ENCODE measurements around the gene CSPG4.
"Not testable (repeated sequence)": the region's sequence is repeated elsewhere in the genome, so short reads cannot be mapped to it uniquely, and the experiment has no call there.

CSPG4 gene

DNA sequence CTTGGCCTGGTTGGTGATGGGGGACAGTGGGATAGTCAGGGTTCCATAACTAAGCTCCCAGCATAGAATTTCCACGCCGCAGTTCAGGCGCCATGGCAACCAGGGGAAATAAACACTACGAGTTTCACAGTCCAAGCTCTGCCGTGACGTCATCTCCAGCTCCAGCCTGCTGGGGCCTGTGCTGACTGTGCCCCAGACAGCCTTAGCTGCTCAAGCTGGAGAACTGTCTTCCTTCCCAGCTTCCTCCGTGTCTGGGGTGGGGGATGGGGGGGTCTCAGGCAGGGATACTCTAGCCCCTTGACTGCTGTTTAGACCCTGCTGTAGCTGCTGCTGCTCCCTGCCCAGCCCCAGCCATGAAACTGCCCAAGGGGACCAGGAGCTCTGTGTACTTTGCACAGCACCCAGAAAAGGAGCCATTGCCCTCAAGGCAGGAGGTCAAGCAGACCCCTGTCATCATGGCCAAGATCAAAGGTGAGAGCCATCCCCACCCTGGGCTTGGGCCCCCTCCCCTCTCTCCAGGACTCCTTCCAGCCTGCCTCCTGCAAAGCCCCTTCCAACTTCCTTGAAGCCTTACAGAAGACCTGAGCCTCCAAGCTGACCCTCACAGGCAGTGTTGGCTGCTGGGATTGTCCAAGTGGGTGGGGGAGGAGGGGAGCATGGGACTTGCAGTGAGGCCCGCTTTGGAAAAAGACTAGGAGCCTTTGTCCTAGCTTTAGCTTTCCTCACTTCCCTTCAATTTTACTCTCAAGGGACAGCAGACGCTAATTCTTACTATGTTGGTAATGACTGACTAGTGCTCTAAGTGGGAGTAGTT is 11.4 kb upstream of the CSPG4 start:
- no peak for DNase-seq

DNA sequence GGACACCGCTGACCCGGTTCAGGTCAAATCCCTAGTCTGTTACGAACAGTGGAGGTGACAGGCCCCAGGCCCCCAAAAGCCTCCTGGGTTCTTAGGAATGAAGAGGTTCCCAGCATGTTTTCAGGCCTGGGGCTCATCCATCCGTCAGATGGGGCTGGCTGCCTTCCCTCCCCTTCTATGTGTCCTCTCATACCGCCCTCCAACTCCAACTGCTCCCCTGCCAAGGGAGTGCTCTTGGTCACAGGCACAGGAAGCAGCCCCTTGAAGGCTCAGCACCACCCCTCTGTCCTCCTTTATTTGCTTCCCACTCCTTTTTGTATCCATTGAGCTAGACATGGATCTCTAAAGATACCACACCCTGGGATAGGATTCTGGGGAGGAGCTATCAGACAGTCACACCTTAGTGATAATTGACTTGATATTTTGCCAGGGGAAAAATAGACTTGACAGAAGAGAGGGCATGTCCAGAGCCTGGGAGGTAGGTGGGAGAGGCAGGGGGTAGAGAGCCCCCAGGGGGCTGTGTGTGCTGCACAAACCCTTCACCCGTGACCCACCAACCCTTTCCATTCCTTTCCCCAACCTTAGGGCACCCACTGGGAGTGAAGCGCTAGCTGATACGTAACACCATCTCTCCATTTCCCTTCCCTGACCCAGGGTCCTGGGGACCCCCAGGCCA is 10.7 kb upstream of the CSPG4 start:
- no peak for DNase-seq

DNA sequence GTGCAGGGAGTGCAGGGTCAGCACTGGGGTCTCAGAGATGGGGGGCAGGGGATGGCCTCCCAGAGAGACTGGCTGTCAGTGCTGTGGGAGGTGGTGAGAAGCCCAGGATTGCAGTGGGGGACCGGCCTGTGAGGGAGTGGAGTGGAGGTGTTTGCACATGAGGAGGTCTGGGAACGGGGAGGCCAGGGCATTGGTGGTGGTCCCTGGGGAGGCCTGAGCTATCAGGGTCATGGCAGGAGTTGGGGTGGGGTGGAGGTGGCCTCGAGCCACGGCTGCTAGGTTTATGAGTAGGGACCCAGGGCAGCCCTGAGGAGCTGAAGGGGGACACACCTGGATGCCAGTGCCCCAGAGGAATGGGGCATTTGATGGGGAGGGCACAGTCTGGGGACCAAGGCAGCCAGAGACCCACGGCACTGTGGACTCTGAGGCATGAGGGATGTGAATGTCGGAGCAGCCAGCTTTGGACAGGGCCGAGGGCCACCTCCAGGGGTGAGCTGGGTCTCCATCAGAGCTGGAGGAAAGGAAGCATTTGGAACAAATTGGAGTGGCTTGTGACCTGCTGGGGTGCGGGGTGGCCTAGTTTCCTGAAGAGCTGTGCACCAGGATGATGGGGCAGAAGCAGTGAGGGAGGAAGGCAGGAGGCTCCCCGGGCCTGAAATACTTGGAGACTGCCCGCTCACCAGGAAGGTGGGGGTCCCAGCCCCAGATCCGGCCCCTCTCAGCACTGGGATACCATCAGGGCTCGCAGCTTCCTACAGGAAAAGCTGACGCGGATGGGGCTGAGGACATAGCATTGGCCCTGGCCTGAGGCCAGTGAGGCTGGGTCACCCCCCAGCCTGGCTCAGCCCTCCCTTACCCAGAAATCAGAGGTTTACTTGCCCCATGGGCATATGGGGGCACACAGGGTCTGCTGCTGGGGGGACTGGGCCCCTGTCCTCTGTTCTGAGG is 9.5 kb upstream of the CSPG4 start:
- DNase-seq = no peak

DNA sequence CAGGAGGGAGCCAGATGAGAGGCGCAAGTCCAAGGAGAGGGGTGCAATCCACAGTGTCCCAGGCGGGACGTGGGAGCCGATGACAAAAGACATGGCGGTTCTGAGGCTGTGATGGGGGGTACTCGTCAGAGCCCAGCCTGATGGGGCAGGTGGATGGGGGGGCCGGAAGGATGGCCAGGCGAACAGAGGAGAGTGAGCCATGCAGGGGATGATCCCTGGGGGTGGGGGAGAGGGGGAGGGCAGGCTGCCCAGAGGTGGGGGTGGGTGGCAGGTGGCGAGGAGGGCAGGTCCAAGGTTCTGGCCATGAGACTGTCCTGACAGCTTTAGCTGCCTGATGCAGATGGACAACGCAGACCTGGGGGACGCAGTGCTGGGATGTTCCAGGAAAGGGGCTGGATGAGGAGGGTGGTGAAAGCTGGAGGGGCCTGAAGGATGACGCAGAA is 8.9 kb upstream of the CSPG4 start:
- no peak for DNase-seq

DNA sequence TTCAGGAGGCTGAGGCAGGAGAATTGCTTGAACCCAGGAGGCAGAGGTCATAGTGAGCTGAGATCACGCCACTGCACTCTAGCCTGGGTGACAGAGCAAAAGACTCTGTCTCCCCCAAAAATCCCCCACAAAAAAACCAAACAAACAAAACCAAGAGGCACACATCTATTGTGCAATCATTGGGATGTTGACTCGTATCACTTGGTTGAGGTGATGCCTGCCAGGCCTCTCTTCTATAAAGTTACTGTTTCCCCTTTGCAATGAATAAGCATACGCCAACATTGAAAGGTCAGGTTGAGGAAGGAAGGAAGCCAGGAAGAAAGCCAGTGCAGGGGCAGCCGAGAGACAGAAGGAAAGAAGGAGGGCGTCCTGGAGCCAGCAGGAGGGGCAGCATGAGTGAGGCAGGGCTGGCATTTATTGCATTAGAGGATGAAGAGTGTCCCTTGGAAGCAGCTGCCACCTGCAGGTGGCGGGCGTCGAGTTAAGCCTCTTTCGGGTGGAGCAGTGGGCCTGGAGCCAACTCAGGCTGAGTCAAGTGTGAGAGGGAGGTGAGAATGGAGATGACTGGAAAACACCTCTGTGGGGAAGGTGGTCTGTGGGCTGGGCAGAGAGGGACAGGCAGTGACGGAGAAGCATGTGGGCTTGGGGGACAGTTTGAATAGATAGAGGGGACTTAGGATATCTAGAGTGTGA is 8.3 kb upstream of the CSPG4 start:
- DNase-seq = peak; percentile 38

DNA sequence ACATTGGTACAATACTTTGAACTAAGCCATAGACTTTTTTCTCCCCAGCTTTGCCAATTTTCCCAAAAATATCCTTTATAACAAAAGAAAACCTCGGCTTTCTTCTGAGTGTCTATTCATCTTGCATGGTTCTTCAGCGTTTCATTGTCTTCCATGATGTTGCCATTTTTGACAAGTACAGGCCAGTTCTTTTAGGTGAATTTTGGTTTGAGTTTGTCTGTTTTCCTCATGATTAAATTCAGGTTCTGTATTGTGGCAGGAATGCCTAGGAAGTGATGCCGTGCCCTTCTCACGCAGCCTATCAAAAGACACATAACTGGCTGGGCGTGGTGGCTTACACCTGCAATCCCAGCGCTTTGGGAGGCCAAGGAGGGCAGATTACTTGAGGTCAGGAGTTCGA is 7.6 kb upstream of the CSPG4 start:
- DNase-seq = no peak

DNA sequence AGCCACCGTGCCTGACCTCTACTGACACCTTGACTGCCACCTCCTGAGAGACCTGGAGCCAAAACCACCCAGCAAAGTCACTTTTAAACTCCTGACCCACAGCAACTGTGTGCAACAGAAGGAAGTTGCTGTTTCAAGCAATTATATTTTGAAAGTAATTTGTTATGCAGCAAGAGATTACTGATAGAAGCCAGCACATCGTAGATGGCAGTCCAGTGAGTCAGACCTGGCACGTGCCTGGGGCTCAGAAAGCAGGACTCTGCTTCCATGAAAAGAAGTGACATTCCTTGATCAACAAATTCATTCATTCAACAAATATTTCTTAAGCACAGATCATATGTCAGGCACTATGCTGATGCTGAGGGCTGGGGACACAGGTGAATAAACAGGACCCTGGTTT is 5.7 kb upstream of the CSPG4 start:
- DNase-seq = no peak

DNA sequence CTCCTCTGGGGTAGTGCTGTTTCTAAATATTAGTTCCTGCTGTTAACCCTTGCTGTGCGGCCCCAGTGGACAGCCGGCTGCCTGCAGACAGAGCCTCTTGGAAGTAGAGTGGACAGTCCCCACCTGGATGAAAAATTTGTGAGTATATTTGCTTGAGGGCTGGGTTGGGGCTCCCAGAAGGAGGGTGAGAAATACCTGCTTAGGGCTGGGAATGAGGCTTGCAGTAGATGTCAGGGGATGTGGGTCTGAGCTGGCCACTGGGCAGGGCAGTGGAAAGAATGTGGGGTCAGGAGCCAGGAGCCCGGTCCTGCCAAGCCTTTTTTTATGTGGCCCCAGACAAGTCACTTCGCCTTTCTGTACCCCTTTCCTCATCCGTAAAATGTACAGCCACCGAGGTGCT is 4.4 kb upstream of the CSPG4 start:
- DNase-seq = not testable (repeated sequence)

DNA sequence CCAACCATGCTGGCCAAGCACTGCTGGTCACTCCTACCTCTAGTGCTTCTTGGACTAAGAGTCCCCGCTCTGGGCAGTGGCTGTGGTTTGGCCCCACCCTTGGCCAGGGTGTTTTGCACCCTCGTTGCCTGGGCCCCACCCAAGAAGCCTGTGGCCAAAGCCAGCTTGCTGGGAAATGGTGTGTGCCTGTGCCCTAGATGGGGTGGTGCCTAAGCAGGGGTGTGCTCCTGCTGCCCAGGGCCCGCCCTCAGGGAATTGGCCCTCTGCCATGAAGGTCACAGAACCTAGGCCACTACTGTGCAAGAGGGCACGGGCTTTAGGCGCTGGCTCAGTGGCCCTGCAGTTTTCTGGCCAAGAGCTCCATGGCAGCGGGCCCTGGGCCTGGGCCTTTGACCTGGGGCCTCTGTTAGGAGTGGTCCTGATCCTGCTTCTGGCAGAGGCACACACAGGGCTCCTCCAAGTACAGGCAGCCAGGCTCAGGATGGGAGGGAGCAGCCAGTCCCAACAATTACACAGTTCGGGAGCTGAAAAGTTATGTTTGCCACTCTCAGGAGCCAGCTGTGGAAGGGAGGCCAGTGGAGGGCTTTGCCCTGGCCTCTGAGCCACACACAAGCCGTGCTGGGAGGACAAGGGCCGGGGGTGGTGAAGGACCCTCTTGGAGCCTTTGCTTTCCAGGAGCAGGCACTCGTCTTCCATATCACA is 3.8 kb upstream of the CSPG4 start:
- not testable (repeated sequence) for DNase-seq

DNA sequence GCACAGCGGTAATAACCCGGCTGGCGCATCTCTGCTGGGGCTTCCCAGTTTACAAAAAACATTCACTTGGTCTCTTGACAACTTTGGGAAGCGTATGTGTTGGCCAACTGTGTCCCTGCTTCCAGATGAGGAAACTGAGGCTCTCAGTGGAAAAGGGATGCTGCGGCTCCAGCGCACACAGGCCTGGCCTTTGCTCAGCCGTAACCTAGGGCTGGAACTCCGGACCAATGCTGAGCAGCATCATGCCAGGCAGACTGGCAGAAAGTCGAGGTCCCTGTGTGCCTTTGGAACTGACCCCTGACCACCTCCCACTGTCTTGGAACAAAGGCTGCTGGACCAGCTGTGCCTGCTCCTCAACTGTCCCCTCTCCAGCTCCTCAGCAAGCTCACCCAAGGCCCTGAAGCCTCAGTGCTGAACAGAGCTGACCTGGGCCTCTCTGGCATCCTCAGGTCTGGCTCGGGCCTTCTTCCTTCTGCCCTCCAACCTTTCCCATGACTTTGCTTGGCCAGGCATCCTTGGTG is 2.7 kb upstream of the CSPG4 start:
- DNase-seq = not testable (repeated sequence)

DNA sequence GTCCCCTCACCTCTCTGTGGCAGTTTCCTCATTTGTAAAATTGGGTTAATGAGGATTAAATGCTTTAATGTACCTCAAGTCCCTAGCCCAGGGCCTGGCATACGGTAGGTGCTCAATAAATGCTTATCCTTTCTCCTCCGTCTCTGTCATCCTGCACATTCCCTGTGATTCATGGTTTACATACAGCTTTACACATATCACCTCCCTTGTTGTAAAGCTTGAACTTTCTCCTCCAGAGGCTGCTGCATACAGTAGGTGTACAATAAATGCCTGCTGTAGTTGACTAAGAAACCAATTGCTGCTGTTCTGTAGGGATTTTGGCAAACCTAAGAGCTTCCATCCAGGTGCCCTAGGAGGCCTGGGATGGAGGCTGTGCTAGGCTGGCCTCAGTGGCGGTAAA is 1.5 kb upstream of the CSPG4 start:
- DNase-seq = no peak

DNA sequence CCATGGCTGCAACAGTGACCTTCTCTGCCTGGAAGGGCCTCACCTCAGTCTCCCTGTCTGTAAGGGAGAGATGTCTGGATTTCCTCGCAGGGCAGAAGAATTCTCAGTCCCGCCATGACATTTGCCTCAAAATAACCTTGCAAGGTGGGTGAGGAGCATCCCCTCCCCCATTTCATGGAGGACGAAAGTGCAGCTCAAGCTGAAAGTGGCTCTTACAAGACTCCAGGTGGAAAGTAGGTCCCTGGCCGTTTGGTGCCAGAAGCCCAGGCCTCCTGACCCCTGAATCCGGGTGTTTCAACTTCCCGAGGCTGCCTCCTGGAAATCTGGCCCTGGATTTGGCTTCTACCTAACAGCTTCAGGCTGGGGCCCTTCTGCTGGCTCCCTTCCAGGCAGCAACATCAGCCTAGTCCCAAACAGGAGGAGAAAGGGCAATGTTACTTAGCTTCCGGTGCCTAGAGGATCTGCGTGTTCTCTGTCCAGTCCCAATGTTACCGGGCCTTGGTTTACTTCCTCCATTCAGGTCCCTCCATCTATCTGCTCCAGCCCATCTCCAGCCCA is 769 bp upstream of the CSPG4 start:
- no peak for DNase-seq

DNA sequence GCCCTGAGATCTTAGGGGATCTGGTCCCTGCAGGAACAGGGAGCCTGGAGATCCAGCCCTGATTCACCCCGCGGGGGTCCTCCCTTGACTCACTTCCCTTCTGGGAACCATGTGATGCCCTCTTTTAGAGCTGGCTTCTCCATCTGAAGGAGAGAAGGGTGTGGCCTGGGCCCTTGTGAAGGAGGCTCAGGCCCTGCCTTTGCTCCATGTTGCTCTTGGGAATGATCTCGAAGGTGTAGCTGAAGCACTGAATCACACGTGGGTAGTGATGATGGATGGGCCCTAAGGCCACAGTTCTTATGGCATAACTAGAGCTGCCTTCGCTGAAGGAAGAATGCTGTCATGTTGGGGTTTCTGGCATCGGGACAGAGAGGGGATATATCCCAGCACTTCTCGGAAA is 1.2 kb downstream of the CSPG4 start:
- not testable (repeated sequence) for DNase-seq

DNA sequence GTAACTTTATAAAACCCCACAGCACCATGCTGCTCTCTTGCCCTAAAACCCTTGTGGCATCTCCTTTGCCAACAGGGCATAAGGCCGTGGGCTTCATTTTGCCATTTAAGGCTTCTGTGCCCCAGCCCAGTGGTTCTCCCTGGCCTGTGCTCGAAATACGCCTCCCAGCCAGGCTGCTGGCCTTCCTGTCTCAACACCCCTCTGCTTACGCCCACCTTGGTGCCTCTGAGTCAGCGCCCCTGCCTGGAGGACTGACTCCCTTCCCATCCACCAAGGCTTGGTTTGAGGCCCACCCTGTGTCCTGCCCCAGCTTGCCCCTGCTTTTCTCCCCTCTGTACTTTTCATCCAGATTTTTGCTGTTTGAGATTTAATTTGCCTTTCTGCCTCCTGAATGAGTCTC is 1.8 kb downstream of the CSPG4 start:
- DNase-seq = not testable (repeated sequence)

DNA sequence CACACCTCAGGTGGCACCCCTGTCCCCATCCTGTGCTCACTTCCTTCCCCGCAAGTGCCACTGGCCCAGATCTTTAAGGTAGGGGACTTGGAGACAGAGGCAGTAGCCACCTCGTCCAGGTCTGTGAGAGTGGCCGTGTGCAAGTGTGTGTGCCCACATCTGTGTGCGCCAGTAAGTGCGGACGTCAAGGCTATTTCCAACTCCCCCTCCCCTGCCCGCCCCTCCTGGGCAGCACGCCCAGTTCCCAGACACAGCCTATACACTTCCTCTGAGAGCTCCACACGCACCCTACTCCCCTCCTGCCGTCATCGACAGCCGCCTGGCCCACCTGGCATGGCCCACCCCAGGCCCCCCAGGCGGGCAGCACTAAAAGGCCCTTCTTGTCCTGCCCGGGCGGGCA is 3.2 kb downstream of the CSPG4 start:
- DNase-seq = peak; percentile 47

DNA sequence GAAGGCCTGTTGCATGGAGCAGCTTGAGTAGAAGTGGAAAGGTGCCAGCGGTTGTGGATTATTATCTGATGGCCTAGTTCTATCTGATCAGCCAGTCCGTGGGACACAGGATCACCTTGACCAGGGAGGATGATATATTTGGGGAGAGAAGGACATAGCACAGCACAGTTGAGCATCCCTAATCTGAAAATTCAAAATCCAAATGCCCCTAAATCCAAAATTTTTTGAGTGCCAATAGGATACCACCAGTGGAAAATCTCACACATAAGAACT is 6.0 kb downstream of the CSPG4 start:
- no peak for DNase-seq

DNA sequence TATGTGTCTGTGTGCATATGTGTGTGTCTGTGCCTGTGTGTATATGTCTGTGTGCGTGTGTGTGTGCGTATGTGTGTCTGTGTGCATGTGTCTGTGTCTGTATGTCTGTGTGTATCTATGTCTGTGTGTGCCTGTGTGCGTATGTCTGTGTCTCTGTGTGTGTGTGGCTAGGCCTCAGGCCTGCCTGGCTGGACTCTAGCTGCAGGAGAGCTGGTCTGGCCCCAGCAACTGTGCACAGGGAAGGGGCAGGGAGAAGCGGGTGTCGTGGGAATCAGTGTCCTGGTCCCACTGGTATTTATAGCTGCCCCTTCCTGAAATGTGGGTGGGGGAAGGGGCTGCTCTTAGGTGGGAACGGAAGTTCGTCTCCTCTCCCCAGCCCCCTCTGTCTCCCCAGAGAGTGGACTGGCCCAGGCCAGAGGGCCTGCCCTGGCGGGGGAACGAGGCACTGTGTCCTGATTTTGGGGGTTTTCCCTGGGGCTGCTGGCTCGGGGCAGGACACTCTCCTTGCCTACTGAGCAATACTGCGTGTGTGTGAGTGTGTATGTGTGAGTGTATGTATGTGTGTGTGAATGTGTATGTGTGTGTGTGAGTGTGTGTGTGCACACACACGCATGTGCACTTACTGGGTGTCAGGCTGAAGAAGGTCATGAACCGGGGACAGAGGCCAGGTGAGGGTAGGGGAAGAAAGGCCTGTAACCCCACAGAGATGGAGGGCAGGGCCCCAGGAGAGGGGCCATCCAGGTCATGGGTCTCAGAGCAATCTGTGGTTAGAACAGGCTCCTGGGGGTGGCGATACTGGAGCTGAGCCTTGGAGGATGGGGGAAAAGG is 6.6 kb downstream of the CSPG4 start:
- DNase-seq = no peak

DNA sequence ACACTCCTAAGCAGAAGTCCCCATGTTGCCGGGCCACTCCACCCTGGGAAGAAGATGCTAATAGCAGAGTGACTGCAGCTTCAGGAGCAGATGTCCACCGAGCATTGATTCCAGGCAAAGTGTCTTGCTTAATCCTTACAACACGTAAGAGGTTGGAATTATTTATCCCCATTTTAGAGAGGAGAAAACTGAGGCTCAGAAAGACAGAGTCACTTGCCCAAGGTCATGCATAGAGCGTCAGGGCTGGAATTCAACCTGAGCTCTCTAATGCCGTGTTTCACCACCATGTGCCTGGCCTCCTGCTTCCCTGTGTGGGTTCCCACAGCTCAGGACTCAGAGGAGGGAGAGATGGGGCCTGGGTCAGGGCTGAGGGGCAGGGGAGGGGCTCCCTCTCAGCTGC is 7.3 kb downstream of the CSPG4 start:
- DNase-seq = not testable (repeated sequence)

DNA sequence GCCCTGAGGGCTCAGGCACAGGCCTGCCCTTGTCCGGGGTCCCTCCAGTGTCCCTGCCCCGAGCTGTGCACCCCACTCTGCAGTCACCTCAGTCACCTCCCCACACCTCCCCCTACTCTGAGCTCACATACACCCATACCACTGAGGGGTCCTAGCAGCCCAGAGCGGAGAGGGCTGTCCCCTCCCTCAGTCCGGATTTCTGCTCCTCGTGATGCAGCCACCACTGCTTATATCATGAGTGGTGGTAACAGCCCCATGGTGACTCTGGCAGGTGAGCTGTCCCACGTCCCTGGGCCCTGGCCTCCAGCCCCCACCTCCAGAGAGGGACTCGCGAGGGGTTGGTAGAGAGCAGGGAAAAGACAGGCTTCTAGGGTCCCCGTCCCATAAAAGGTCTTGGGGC is 8.0 kb downstream of the CSPG4 start:
- no peak for DNase-seq

DNA sequence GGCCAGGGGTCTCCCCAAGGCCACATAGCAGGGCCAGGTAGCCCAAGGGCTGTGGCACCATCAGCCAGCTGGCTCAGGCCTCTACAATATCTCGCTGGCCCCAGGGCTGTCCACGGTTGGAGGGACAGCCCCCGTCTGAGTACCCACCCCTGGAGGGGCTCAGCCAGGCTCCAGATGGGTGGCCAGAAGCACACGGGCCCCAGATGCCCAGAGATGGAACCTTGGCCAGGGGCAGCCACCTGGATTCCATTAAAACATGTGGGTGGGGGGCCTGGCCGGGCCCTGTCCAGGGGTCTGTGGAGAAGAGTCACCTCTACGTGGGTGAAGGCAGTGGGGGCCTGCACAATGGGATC is 8.4 kb downstream of the CSPG4 start:
- DNase-seq = no peak

Measured in NCI-H1092 (cell line).